KOPT-K1 (cell line): ENCODE measurements around the gene CRK.

Source experiments
- H3K27ac ChIP-seq: fragments of 200-600 bp; sonication (generic); 2 replicates; pipeline ENCODE4 v1.5.1; 2016; ENCODE audit warnings: antibody characterized with exemption, mild to moderate bottlenecking, low read depth, low read length; ENCODE audit not compliant: poor library complexity, severe bottlenecking
- H3K36me3 ChIP-seq: fragments of 200-600 bp; sonication (generic); 2 replicates; pipeline ENCODE4 v1.5.1; 2017; ENCODE audit warnings: antibody characterized with exemption, mild to moderate bottlenecking, low read length, moderate library complexity; ENCODE audit not compliant: insufficient read depth
- H3K9me3 ChIP-seq: fragments of 200-600 bp; sonication (generic); 2 replicates; pipeline ENCODE4 v1.5.1; 2017; ENCODE audit warnings: antibody characterized with exemption, low read length, mild to moderate bottlenecking; ENCODE audit not compliant: insufficient read depth, poor library complexity, severe bottlenecking

CRK gene

DNA sequence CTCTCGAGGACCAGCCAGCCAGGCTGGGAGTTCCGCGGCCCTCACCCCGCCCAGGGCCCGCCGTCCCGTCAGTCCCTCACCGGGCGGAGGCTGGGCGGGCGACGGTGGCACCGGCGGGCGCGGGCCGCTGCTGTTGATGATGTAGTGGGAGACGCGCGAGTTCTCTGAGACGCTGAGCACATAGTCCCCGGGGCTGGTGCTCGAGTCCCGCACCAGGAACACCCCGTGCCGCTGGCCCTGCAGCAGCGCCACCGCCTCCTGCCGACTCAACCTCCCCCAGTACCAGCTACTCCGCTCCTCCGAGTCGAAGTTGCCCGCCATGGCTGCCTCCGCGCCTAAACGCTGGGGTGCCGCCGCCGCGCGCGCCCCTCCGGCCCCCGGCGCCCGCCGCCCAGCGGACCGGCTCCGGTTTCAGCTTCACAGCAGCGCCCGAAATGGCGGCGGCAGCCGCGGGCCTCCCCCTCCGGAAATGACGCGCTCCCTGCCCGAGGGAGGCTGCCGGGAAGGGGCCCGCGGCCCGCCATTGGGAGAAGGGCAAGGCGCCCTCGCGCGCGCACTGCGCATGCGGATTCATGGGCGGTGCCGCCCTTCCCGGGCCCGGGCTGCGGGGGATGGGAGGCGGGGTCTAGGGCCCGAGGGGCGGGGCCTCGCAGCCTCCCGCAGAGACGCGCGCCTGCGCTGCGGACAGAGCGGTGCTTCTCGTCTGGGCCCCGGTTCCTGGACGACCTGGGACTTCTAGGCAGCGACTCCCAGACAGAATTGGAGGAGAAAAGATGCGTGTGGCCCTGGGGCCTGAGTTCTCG, at the start of gene CRK:
CRK (minus strand) TSS at position 436 of the 803 bp plus-strand sequence; CDS start at position 321, 115 bp downstream.
- peaks cover 28% of the 10 kb centered on the region for H3K36me3 ChIP-seq
- H3K9me3 ChIP-seq, result no peaks in the 10 kb centered on the region
- peak within 1 kb of the TSS; percentile 84 for H3K27ac ChIP-seq

- peaks cover 25% of the 10 kb centered on the region; the same call in 1 of the 2 replicates for H3K36me3 ChIP-seq
- no peak overlapping the region for H3K27ac ChIP-seq
- no peaks in the 10 kb centered on the region for H3K9me3 ChIP-seq
Measured at GRCh38 chr17:1505586-1505985, 49.6 kb upstream of the CRK start.

DNA sequence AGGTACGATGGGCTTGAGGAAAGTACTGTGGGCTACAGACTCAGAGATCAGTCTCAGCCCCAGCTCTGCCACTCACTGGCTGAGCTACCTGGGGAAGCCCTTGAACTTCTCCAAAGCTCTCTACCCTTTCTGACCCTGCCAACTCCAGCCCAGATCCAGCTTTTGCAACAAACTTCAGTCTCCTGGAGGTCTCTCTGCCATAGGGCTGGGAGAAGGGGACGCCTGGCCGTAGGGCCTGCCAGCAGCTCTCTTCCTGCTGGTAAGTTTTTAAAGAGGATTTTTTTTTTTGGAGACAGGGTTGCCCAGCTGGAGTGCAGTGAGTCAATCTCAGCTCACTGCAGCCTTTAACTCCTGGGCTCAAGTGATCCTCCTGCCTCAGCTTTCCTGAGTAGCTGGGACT, 48.8 kb upstream of the CRK start:
- Histone ChIP-seq H3K9me3 (no peaks in the 10 kb centered on the region), H3K36me3 (peaks cover 25% of the 10 kb centered on the region; the same call in 1 of the 2 replicates), H3K27ac (no peak overlapping the region)

DNA sequence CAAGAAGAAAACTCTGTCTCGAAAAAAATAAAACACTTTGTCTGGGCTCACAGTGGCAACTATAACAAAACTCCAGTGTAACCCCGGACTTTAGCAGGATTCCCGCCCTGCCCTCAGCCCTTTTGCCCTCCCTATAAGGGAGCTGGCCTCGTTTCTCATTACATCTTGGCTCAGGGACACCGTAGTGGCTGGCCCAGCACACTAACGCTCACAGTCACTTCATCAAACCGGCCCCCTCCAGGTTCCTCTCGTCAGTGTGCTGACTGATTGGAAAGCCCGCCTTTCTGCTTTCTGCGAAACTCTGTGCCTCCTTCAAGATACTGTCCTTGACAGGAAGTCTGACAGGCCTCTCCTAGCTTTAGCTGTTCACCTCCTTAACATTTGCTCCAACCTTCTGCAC, 47.7 kb upstream of the CRK start:
- peaks cover 18% of the 10 kb centered on the region; the same call in 1 of the 2 replicates for H3K36me3 ChIP-seq
- no peaks in the 10 kb centered on the region for H3K9me3 ChIP-seq
- H3K27ac ChIP-seq, result no peak overlapping the region

GRCh38 chr17:1498869-1499268, 42.8 kb upstream of the CRK start:
- Histone ChIP-seq H3K9me3 (no peaks in the 10 kb centered on the region), H3K36me3 (peaks cover 18% of the 10 kb centered on the region), H3K27ac (no peak overlapping the region)

- no peak overlapping the region for H3K27ac ChIP-seq
- peaks cover 18% of the 10 kb centered on the region for H3K36me3 ChIP-seq
- H3K9me3 ChIP-seq, result no peaks in the 10 kb centered on the region
Measured at GRCh38 chr17:1498233-1498632, 42.2 kb upstream of the CRK start.

- Histone ChIP-seq H3K36me3 (peaks cover 18% of the 10 kb centered on the region), H3K27ac (no peak overlapping the region), H3K9me3 (no peaks in the 10 kb centered on the region)
Measured at GRCh38 chr17:1497831-1498230, 41.8 kb upstream of the CRK start.

- Histone ChIP-seq H3K9me3 (no peaks in the 10 kb centered on the region), H3K36me3 (peaks cover 18% of the 10 kb centered on the region), H3K27ac (no peak overlapping the region)
Measured at GRCh38 chr17:1496869-1497268, 40.8 kb upstream of the CRK start.

DNA sequence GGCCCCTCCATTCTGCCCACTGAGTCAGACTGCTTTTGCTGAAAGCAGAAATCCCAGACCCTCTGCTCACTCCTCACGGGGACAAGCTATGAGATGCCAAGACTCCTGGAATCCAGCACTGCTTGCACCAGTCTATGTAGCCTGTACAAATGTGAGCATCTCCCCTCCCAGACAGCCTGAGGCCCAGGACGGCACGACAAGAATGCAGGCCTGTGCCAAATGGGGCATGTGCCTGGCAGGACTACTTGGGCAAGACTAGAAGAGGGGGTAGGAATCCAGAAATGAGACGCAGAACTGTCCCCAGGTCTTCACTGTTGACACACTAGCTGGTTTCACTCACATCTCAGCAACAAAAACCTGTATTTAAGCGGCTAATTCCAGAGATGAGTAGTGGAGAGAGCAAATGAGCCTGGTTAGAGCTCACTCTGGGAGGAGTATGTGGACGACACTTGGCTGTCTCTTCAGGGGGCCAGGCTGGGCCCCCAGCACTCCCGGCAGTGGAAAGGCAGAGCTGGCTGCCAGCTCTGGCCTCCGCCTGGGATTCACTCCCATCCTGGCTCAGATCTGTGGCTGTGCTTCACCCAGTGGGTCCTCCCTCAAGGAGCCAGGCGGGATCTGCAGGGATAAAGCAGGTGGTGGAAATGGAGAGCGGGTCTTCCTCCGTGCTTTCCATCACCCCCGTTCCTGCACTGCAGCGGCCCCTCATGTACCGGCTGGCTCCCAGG, 39.4 kb upstream of the CRK start:
- H3K9me3 ChIP-seq, result no peaks in the 10 kb centered on the region
- peaks cover 18% of the 10 kb centered on the region for H3K36me3 ChIP-seq
- H3K27ac ChIP-seq, result no peak overlapping the region

- Histone ChIP-seq H3K27ac (no peak overlapping the region), H3K36me3 (peaks cover 18% of the 10 kb centered on the region)
Measured at GRCh38 chr17:1494736-1495253, 38.8 kb upstream of the CRK start.

DNA sequence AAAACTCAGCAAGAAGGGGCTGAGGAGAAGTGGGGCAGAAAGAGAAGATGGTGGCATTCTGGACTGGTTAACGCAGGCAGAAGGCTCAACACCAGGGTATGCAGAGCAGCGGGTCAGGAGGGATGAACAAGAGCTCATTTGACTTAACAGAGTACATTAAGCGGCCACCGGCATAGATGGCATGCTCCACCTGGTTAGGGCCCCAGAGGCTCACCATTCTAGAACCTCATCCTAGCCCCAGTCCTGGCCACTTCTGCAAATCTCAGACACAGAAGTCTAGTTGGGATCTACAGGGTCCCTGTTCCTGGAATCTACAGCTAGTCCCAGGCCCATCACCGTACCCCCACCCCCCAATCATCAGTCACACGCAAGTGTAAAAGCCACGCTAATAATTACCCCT, 38.2 kb upstream of the CRK start:
- Histone ChIP-seq H3K9me3 (no peaks in the 10 kb centered on the region), H3K27ac (no peak overlapping the region), H3K36me3 (peaks cover 18% of the 10 kb centered on the region)

More at GRCh38 chr17:1494736-1495253, 38.8 kb upstream of the CRK start:
- H3K9me3 ChIP-seq, result no peaks in the 10 kb centered on the region

GRCh38 chr17:1493291-1493980, 37.4 kb upstream of the CRK start:
- Histone ChIP-seq H3K36me3 (peaks cover 18% of the 10 kb centered on the region), H3K9me3 (no peaks in the 10 kb centered on the region), H3K27ac (no peak overlapping the region)

DNA sequence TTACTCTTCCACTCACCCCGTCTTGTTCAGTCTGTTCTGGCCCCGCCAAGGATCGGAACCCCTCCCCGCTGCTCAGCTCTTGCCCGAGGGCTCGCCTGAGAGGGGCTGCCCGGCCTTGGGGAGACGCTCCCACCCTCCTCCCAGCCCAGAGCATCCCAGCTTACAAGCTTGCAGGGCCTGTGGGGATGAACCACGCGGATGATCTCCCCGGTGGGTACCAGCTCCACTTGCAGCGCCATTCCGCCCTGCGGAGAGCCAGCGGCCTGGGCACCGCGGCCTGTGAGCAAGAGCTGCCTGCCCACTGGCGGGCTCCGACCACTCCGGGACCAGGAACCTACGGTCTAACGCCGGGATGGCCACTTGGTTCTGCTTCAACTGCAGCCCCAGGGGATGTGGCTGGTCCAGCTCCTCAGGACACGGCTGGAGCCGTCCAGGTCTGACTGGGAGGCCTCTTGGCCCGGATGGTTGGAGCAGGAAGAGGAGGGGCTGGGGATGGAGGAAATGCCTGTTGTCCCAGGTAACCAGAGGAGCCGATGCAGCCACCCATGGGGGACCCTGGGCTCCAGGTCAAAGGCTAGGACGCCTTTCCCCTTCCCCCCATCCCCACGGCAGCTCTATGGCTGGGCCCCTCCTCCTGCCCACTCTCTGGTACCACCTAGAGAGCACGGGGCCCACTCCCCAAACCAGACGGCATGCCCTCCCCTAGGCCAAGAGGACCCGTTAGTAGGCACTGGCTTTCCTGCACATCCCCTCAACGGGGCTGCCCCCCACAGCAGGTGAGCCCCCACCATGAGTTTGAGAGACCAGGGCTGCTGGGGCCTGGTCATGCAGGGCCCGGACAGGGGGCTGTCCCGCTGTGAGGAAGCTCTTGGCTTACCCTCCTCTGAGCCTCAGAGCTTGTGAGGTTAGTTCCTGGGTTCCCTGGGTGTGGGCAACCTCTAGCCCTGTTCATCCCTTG, 36.5 kb upstream of the CRK start, which contains the start of gene MYO1C:
MYO1C (minus strand) TSS at position 438 of the 958 bp plus-strand sequence; CDS start at position 239, 199 bp downstream.
- H3K27ac ChIP-seq, result no peak within 1 kb of the TSS
- no peaks in the 10 kb centered on the region for H3K9me3 ChIP-seq
- H3K36me3 ChIP-seq, result peaks cover 18% of the 10 kb centered on the region
